Myocyte (in vitro differentiated cells): ENCODE measurements around the gene HES7. TPM values are rescaled to one million over a fixed set of nuclear protein-coding genes. Genes with fewer than 3 reads are reported as not detected.
"Not testable (repeated sequence)": the region's sequence is repeated elsewhere in the genome, so short reads cannot be mapped to it uniquely, and the experiment has no call there.

Source experiments
- DNase-seq: peaks from one replicate; pipeline ENCODE4 v3.0.0-alpha.2; 2012; ENCODE audit warnings: low read depth
- total RNA-seq: library from RNA; depleted of rRNA; stranded (reverse); fragments of >200 nt; gene quantifications from 2 replicates; pipeline ENCODE4 v1.2.3, GENCODE V29; 2014

The HES7 gene
- total RNA-seq, 1 donor from 2014 or later, result 0.53 TPM

GRCh38 chr17:8122924-8123694 lies 797 bp downstream of the HES7 start:
- peak; percentile 45 for DNase-seq

- peak; percentile 72 for DNase-seq
These were observed 1.4 kb downstream of the HES7 start for GRCh38 chr17:8122422-8122923.

GRCh38 chr17:8121681-8122421 lies 2.1 kb downstream of the HES7 start:
- peak; percentile 82 for DNase-seq

- DNase-seq, result no peak
These were observed 2.6 kb downstream of the HES7 start for GRCh38 chr17:8121407-8121680.

- DNase-seq, result peak; percentile 73
These were observed 3.1 kb downstream of the HES7 start for GRCh38 chr17:8120520-8121406.

- DNase-seq, result peak; percentile 92
These were observed 4.1 kb downstream of the HES7 start for GRCh38 chr17:8119581-8120519.

- peak; percentile 82 for DNase-seq
These were observed 4.9 kb downstream of the HES7 start for GRCh38 chr17:8118769-8119580.

- peak; percentile 22 for DNase-seq
These were observed 5.7 kb downstream of the HES7 start, which contains the start of gene ALOXE3 for GRCh38 chr17:8117980-8118768. TSS of gene ALOXE3 (minus strand) at chr17:8118514. CDS start at chr17:8117990, 524 bp downstream.

GRCh38 chr17:8117367-8117979 lies 6.4 kb downstream of the HES7 start:
- DNase-seq, result no peak

- no peak for DNase-seq
These were observed 7.1 kb downstream of the HES7 start for GRCh38 chr17:8116776-8117175.

- no peak for DNase-seq
These were observed 13.0 kb downstream of the HES7 start for GRCh38 chr17:8110907-8111306.

- DNase-seq, result no peak
These were observed 13.5 kb downstream of the HES7 start for GRCh38 chr17:8110456-8110804.

GRCh38 chr17:8109661-8110455 lies 14.0 kb downstream of the HES7 start:
- no peak for DNase-seq

GRCh38 chr17:8108972-8109660 lies 14.8 kb downstream of the HES7 start:
- no peak for DNase-seq

- DNase-seq, result not testable (repeated sequence)
These were observed 16.9 kb downstream of the HES7 start for GRCh38 chr17:8106980-8107379.

- DNase-seq, result peak; percentile 16
These were observed 17.9 kb downstream of the HES7 start for GRCh38 chr17:8105957-8106398.

- no peak for DNase-seq
These were observed 19.0 kb downstream of the HES7 start for GRCh38 chr17:8104911-8105310.
